Measurements from ENCODE around the gene HTRA1. TPM values are rescaled to one million over a fixed set of nuclear protein-coding genes. Genes with fewer than 3 reads are reported as not detected.

Gene HTRA1
- polyA plus RNA-seq, 1 donor: 74.3 TPM

GRCh38 chr10:122473116-122473515 lies 11.8 kb downstream of the HTRA1 start:
- DNase-seq (ENCODE audit: low read depth): no peak

- DNase-seq (ENCODE audit: low read depth): no peak
These were observed 12.9 kb downstream of the HTRA1 start for GRCh38 chr10:122474131-122474818.

GRCh38 chr10:122475100-122475499 lies 13.7 kb downstream of the HTRA1 start:
- no peak for DNase-seq (ENCODE audit: low read depth)

- no peak for DNase-seq (ENCODE audit: low read depth)
These were observed 14.4 kb downstream of the HTRA1 start for GRCh38 chr10:122475591-122476332.

- no peak for DNase-seq (ENCODE audit: low read depth)
These were observed 15.0 kb downstream of the HTRA1 start for GRCh38 chr10:122476333-122476695.

- DNase-seq (ENCODE audit: low read depth): no peak
These were observed 16.1 kb downstream of the HTRA1 start for GRCh38 chr10:122477436-122477835.

GRCh38 chr10:122478971-122479370 lies 17.6 kb downstream of the HTRA1 start:
- DNase-seq (ENCODE audit: low read depth): no peak

GRCh38 chr10:122480146-122480833 lies 18.9 kb downstream of the HTRA1 start:
- no peak for DNase-seq (ENCODE audit: low read depth)

- no peak for DNase-seq (ENCODE audit: low read depth)
These were observed 20.1 kb downstream of the HTRA1 start for GRCh38 chr10:122481296-122482056.

- DNase-seq (ENCODE audit: low read depth): no peak
These were observed 23.1 kb downstream of the HTRA1 start for GRCh38 chr10:122484276-122485060.

GRCh38 chr10:122485670-122486069 lies 24.3 kb downstream of the HTRA1 start:
- DNase-seq (ENCODE audit: low read depth): no peak

- no peak for DNase-seq (ENCODE audit: low read depth)
These were observed 25.2 kb downstream of the HTRA1 start for GRCh38 chr10:122486406-122487080.

GRCh38 chr10:122487174-122487765 lies 25.9 kb downstream of the HTRA1 start:
- DNase-seq (ENCODE audit: low read depth): no peak

GRCh38 chr10:122490268-122490667 lies 28.9 kb downstream of the HTRA1 start:
- DNase-seq (ENCODE audit: low read depth): no peak

- DNase-seq (ENCODE audit: low read depth): no peak
These were observed 29.7 kb downstream of the HTRA1 start for GRCh38 chr10:122490786-122491680.

- DNase-seq (ENCODE audit: low read depth): no peak
These were observed 30.7 kb downstream of the HTRA1 start for GRCh38 chr10:122492006-122492405.

GRCh38 chr10:122492999-122493481 lies 31.7 kb downstream of the HTRA1 start:
- DNase-seq (ENCODE audit: low read depth): peak; percentile 96

- DNase-seq (ENCODE audit: low read depth): no peak
These were observed 32.4 kb downstream of the HTRA1 start for GRCh38 chr10:122493761-122494160.

All from forelimb muscle (tissue), 1 donor.